Osteoblast (primary cell): ENCODE measurements around the gene RASD2. TPM values are rescaled to one million over a fixed set of nuclear protein-coding genes. Genes with fewer than 3 reads are reported as not detected.

Source experiments
- DNase-seq: peaks from one replicate; pipeline ENCODE4 v3.0.0; 2011; ENCODE audit warnings: low spot score, mixed read lengths; ENCODE audit not compliant: insufficient read length; ENCODE audit errors: missing footprints
- H2AFZ ChIP-seq: 2 replicates; pipeline ENCODE4 v1.6.0; 2011; ENCODE audit warnings: mild to moderate bottlenecking, low read length
- H3K27ac ChIP-seq: 2 replicates; pipeline ENCODE4 v1.5.1; 2011; ENCODE audit warnings: mild to moderate bottlenecking, low read depth, low read length, moderate library complexity
- H3K27me3 ChIP-seq: 2 replicates; pipeline ENCODE4 v1.6.0; 2012; ENCODE audit warnings: mild to moderate bottlenecking, control low read depth, inconsistent platforms, low read length, moderate library complexity; ENCODE audit not compliant: insufficient read depth
- H3K36me3 ChIP-seq: 2 replicates; pipeline ENCODE4 v1.5.1; 2011; ENCODE audit warnings: mild to moderate bottlenecking, low read length, control low read depth, moderate library complexity; ENCODE audit not compliant: insufficient read depth
- H3K4me1 ChIP-seq: 2 replicates; pipeline ENCODE4 v1.5.1; 2011; ENCODE audit warnings: mild to moderate bottlenecking, low read length, control low read depth, moderate library complexity; ENCODE audit not compliant: insufficient read depth
- H3K4me2 ChIP-seq: 2 replicates; pipeline ENCODE4 v1.6.0; 2011; ENCODE audit warnings: mild to moderate bottlenecking, low read length; ENCODE audit not compliant: insufficient read depth
- H3K4me3 ChIP-seq: fragments of 200-600 bp; sonication (generic); 3 replicates; pipeline ENCODE4 v1.5.1; 2012; ENCODE audit warnings: mild to moderate bottlenecking, low read length, inconsistent platforms; ENCODE audit not compliant: insufficient read depth
- H3K79me2 ChIP-seq: 2 replicates; pipeline ENCODE4 v1.6.0; 2012; ENCODE audit warnings: mild to moderate bottlenecking, low read length, control low read depth, inconsistent platforms; ENCODE audit not compliant: insufficient read depth
- H3K9me3 ChIP-seq: 2 replicates; pipeline ENCODE4 v1.5.1; 2011; ENCODE audit warnings: low read depth, low read length, control low read depth
- H4K20me1 ChIP-seq: 2 replicates; pipeline ENCODE4 v1.6.0; 2012; ENCODE audit warnings: mild to moderate bottlenecking, low read length, control low read depth; ENCODE audit not compliant: insufficient read depth
- total RNA-seq: library from RNA; depleted of rRNA; stranded (reverse); fragments of >200 nt; gene quantifications from 2 replicates; pipeline ENCODE4 v1.2.3, GENCODE V29; 2012
- TF ChIP-seq, protein P1 (sequence below): IDR thresholded peaks from 2 replicates; pipeline ENCODE4 v1.5.1; 2011; ENCODE audit warnings: mild to moderate bottlenecking, low read depth, low read length, moderate library complexity; ENCODE audit errors: extremely low read depth

Gene RASD2
- total RNA-seq, 1 donor: under 0.01 TPM

DNA sequence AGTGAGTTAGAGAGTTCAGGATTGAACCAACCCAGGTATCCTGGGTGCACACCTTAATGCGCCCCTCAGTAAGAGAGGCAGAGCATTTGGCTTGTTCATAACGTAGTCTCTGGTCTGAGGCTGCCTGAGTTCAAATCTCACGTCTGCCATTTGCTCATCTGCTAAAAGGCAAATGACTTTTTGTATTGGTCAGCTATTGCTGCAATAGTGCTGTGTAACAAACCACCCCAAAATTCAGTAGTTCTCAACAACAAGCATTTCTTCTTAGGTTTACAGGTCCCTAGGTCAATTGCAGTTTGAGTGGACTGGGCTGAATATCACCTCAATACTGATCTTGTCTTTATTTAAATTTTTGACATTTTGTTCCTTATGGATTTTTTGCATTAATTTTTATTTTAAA, 18.1 kb downstream of the RASD2 start:
- Histone ChIP-seq H3K79me2 (no peaks in the 10 kb centered on the region), H3K27ac (no peak overlapping the region), H3K4me3 (no peak overlapping the region), H4K20me1 (no peaks in the 10 kb centered on the region), H3K4me2 (no peak overlapping the region), H3K4me1 (peaks cover 29% of the 10 kb centered on the region), H3K27me3 (peaks cover 8% of the 10 kb centered on the region), H2AFZ (no peak overlapping the region), H3K9me3 (no peaks in the 10 kb centered on the region), H3K36me3 (no peaks in the 10 kb centered on the region)
- TF ChIP-seq, protein P1, sequence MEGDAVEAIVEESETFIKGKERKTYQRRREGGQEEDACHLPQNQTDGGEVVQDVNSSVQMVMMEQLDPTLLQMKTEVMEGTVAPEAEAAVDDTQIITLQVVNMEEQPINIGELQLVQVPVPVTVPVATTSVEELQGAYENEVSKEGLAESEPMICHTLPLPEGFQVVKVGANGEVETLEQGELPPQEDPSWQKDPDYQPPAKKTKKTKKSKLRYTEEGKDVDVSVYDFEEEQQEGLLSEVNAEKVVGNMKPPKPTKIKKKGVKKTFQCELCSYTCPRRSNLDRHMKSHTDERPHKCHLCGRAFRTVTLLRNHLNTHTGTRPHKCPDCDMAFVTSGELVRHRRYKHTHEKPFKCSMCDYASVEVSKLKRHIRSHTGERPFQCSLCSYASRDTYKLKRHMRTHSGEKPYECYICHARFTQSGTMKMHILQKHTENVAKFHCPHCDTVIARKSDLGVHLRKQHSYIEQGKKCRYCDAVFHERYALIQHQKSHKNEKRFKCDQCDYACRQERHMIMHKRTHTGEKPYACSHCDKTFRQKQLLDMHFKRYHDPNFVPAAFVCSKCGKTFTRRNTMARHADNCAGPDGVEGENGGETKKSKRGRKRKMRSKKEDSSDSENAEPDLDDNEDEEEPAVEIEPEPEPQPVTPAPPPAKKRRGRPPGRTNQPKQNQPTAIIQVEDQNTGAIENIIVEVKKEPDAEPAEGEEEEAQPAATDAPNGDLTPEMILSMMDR: no peak
- DNase-seq: peak; percentile 39

- peak; percentile 47 for DNase-seq
- Histone ChIP-seq H3K27me3 (peaks cover 8% of the 10 kb centered on the region), H3K79me2 (no peaks in the 10 kb centered on the region), H4K20me1 (no peaks in the 10 kb centered on the region), H3K4me3 (no peak overlapping the region), H3K4me1 (peaks cover 27% of the 10 kb centered on the region), H3K36me3 (no peaks in the 10 kb centered on the region), H3K27ac (no peak overlapping the region), H2AFZ (no peak overlapping the region), H3K4me2 (no peak overlapping the region), H3K9me3 (no peaks in the 10 kb centered on the region)
- TF ChIP-seq, protein P1: no peak
Observed at GRCh38 chr22:35559354-35560005, 18.8 kb downstream of the RASD2 start.

DNA sequence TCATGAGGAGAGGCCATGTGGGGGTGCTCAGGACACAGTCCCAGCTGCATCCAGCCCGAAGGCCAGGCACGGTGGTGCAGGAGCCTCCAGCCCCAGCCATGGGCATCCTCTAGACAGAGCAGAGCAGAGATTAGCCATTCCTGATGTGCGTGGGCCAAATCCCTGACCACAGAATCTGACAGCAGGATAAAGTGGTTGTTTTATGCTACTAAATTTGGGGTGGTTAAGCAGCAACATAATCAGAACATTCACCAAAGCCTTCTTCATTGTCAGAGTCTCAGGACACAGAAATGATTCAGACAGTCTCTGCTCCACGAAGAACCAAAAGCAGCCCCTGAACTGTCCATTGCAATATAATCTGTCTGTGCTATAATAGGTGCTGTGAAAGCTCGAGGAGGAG, 19.7 kb downstream of the RASD2 start:
- H3K4me3 ChIP-seq: no peak overlapping the region
- no peak overlapping the region for H2AFZ ChIP-seq
- H3K4me1 ChIP-seq: peaks cover 32% of the 10 kb centered on the region
- peak; percentile 77 for DNase-seq
- no peak overlapping the region for H3K4me2 ChIP-seq
- H3K36me3 ChIP-seq: no peaks in the 10 kb centered on the region
- no peak overlapping the region for H3K27ac ChIP-seq
- TF ChIP-seq, protein P1: no peak
- no peaks in the 10 kb centered on the region for H3K79me2 ChIP-seq
- no peaks in the 10 kb centered on the region for H4K20me1 ChIP-seq
- peaks cover 8% of the 10 kb centered on the region for H3K27me3 ChIP-seq
- no peaks in the 10 kb centered on the region for H3K9me3 ChIP-seq

- Histone ChIP-seq H4K20me1 (no peaks in the 10 kb centered on the region), H3K27ac (no peak overlapping the region), H3K4me3 (no peak overlapping the region), H3K36me3 (no peaks in the 10 kb centered on the region), H3K4me1 (peaks cover 36% of the 10 kb centered on the region), H3K79me2 (no peaks in the 10 kb centered on the region), H3K4me2 (no peak overlapping the region), H3K9me3 (no peaks in the 10 kb centered on the region), H2AFZ (no peak overlapping the region), H3K27me3 (peaks cover 8% of the 10 kb centered on the region)
- TF ChIP-seq, protein P1: no peak
- peak; percentile 65 for DNase-seq
Observed at GRCh38 chr22:35560824-35561223, 20.2 kb downstream of the RASD2 start.
